ENCODE results near the gene KLRC1.
"Not testable (repeated sequence)": the region's sequence is repeated elsewhere in the genome, so short reads cannot be mapped to it uniquely, and the experiment has no call there.

KLRC1 gene

DNA sequence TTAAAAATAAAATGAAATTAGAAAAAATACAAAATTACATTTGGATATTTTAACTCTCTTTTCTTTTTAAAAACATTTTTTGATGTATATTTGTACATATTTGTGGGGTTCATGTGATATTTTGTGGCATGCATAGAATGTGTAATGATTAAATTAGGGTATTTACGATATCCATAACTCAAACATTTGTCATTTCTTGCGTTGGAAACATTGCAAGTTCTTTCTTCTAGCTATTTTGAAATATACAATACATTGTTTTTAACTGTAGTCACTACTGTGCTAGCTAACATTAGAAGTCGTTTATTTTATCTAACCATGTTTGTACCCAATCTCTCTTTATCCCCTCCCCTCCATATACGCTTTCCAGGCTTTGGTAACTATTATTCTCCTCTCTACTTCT lies 38.6 kb upstream of the KLRC1 start:
- WGBS (ENCODE audit: extremely low coverage, insufficient coverage, insufficient read length): no CpG with 5 or more reads among the region's 4 CpGs
- Histone ChIP-seq H3K79me2 (ENCODE audit: control insufficient read depth, insufficient read depth, low read length, poor library complexity) (no peaks in the 10 kb centered on the region), H4K91ac (ENCODE audit: low read depth, low read length) (no peak overlapping the region), H3K36me3 (ENCODE audit: control insufficient read depth in 1 of 2, insufficient read depth in 2 of 2, low read length in 2 of 2) (no peaks in the 10 kb centered on the region), H3K23ac (ENCODE audit: low read length) (no peak overlapping the region), H3K14ac (ENCODE audit: low read length) (no peak overlapping the region), H3K4me1 (ENCODE audit: control insufficient read depth in 1 of 2, insufficient read depth in 2 of 2, low read length in 2 of 2) (peaks cover 0 to 2% of the 10 kb centered on the region in 2 experiments), H2AK5ac (ENCODE audit: low read length) (no peak overlapping the region), H3K27ac (ENCODE audit: low read depth, low read length) (no peak overlapping the region), H3K4me2 (ENCODE audit: low read length) (no peak overlapping the region), H2BK120ac (ENCODE audit: insufficient read depth, low read length, poor library complexity) (no peak overlapping the region), H3K79me1 (ENCODE audit: low read length) (no peaks in the 10 kb centered on the region), H2BK12ac (ENCODE audit: low read length) (no peak overlapping the region), H4K8ac (ENCODE audit: low read depth, low read length) (no peak overlapping the region), H3K27me3 (ENCODE audit: insufficient read depth, low read length) (no peaks in the 10 kb centered on the region), H4K12ac (ENCODE audit: low read depth, low read length) (no peak overlapping the region), H3K9ac (ENCODE audit: low read length) (no peak overlapping the region), H3K4me3 (ENCODE audit: low read depth, low read length) (no peak overlapping the region), H3K9me3 (ENCODE audit: insufficient read depth, low read depth, low read length) (no peaks in the 10 kb centered on the region), H3K18ac (ENCODE audit: low read length) (no peak overlapping the region), H3K4ac (ENCODE audit: low read depth, low read length) (no peak overlapping the region), H2BK5ac (ENCODE audit: low read depth, low read length, poor library complexity) (no peak overlapping the region), H2AFZ (ENCODE audit: insufficient read depth, low read length, poor library complexity) (no peak overlapping the region)
- no peak for DNase-seq

DNA sequence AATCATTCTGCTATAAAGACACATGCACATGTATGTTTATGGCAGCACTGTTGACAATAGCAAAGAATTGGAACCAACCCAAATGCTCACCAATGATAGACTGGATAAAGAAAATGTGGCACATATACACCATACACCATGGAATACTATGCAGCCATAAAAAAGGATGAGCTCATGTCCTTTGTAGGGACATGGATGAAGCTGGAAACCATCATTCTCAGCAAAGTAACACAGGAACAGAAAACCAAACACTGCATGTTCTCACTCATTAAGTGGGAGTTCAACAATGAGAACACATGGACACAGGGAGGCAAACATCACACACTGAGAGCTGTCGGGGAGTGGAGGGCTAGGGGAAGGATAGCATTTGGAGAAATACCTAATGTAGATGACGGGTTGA lies 34.2 kb upstream of the KLRC1 start:
- H4K8ac ChIP-seq (ENCODE audit: low read depth, low read length); H3K4me1 ChIP-seq (ENCODE audit: control insufficient read depth in 1 of 2, insufficient read depth in 2 of 2, low read length in 2 of 2); H3K27me3 ChIP-seq (ENCODE audit: insufficient read depth, low read length); H2AK5ac ChIP-seq (ENCODE audit: low read length); H3K79me1 ChIP-seq (ENCODE audit: low read length); H3K18ac ChIP-seq (ENCODE audit: low read length); H2AFZ ChIP-seq (ENCODE audit: insufficient read depth, low read length, poor library complexity); H3K79me2 ChIP-seq (ENCODE audit: control insufficient read depth, insufficient read depth, low read length, poor library complexity); H3K23ac ChIP-seq (ENCODE audit: low read length); H2BK12ac ChIP-seq (ENCODE audit: low read length); H4K91ac ChIP-seq (ENCODE audit: low read depth, low read length); H3K36me3 ChIP-seq (ENCODE audit: control insufficient read depth in 1 of 2, insufficient read depth in 2 of 2, low read length in 2 of 2); H3K4me3 ChIP-seq (ENCODE audit: low read depth, low read length); H3K14ac ChIP-seq (ENCODE audit: low read length); H4K12ac ChIP-seq (ENCODE audit: low read depth, low read length); H3K9me3 ChIP-seq (ENCODE audit: insufficient read depth, low read depth, low read length); H2BK120ac ChIP-seq (ENCODE audit: insufficient read depth, low read length, poor library complexity); H3K9ac ChIP-seq (ENCODE audit: low read length); DNase-seq; H3K4ac ChIP-seq (ENCODE audit: low read depth, low read length); H3K27ac ChIP-seq (ENCODE audit: low read depth, low read length); H3K4me2 ChIP-seq (ENCODE audit: low read length); H2BK5ac ChIP-seq (ENCODE audit: low read depth, low read length, poor library complexity): not testable (repeated sequence)
- WGBS (ENCODE audit: extremely low coverage, insufficient coverage, insufficient read length): no CpG with 5 or more reads among the region's 2 CpGs

DNA sequence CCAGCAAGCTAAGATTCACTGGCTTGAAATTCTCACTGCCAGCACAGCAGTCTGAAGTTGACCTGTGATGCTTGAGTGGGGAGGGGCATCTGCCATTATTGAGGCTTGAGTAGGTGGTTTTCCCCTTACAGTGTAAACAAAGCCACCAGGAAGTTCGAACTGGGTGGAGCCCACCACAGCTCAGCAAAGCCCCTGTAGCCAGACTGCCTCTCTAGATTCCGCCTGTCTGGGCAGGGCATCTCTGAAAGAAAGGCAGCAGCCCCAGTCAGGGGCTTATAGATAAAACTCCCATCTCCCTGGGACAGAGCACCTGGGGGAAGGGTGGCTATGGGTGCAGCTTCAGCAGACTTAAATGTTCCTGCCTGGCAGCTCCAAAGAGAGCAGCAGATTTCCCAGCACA lies 28.7 kb upstream of the KLRC1 start:
- not testable (repeated sequence) for H3K27me3 ChIP-seq (ENCODE audit: insufficient read depth, low read length); H3K4ac ChIP-seq (ENCODE audit: low read depth, low read length); H4K91ac ChIP-seq (ENCODE audit: low read depth, low read length); H3K9me3 ChIP-seq (ENCODE audit: insufficient read depth, low read depth, low read length); H3K9ac ChIP-seq (ENCODE audit: low read length); H2AFZ ChIP-seq (ENCODE audit: insufficient read depth, low read length, poor library complexity); H3K23ac ChIP-seq (ENCODE audit: low read length); H4K12ac ChIP-seq (ENCODE audit: low read depth, low read length); H3K18ac ChIP-seq (ENCODE audit: low read length); H3K36me3 ChIP-seq (ENCODE audit: control insufficient read depth in 1 of 2, insufficient read depth in 2 of 2, low read length in 2 of 2); H3K4me1 ChIP-seq (ENCODE audit: control insufficient read depth in 1 of 2, insufficient read depth in 2 of 2, low read length in 2 of 2); H3K4me3 ChIP-seq (ENCODE audit: low read depth, low read length); H2AK5ac ChIP-seq (ENCODE audit: low read length); H2BK12ac ChIP-seq (ENCODE audit: low read length); H3K79me2 ChIP-seq (ENCODE audit: control insufficient read depth, insufficient read depth, low read length, poor library complexity); H3K4me2 ChIP-seq (ENCODE audit: low read length); H2BK120ac ChIP-seq (ENCODE audit: insufficient read depth, low read length, poor library complexity); H3K14ac ChIP-seq (ENCODE audit: low read length); H3K79me1 ChIP-seq (ENCODE audit: low read length); H4K8ac ChIP-seq (ENCODE audit: low read depth, low read length); H2BK5ac ChIP-seq (ENCODE audit: low read depth, low read length, poor library complexity); DNase-seq; H3K27ac ChIP-seq (ENCODE audit: low read depth, low read length)
- WGBS (ENCODE audit: extremely low coverage, insufficient coverage, insufficient read length): no CpG with 5 or more reads among the region's 2 CpGs

DNA sequence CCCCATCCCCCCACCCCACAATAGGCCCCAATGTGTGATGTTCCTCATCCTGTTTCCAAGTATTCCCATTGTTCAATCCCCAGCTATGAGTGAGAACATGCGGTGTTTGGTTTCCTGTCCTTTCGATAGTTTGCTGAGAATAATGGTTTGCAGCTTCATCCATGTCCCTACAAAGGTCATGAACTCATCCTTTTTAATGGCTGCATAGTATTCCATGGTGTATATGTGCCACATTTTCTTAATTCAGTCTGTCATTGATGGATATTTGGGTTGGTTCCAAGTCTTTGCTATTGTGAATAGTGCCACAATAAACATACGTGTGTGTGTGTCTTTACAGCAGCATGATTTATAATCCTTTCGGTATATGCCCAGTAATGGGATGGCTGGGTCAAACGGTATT lies 19.6 kb upstream of the KLRC1 start:
- not testable (repeated sequence) for H3K9ac ChIP-seq (ENCODE audit: low read length); H2AFZ ChIP-seq (ENCODE audit: insufficient read depth, low read length, poor library complexity); H3K27me3 ChIP-seq (ENCODE audit: insufficient read depth, low read length); H2BK5ac ChIP-seq (ENCODE audit: low read depth, low read length, poor library complexity); H3K79me2 ChIP-seq (ENCODE audit: control insufficient read depth, insufficient read depth, low read length, poor library complexity); H2AK5ac ChIP-seq (ENCODE audit: low read length); H3K4me2 ChIP-seq (ENCODE audit: low read length); H3K79me1 ChIP-seq (ENCODE audit: low read length); H3K4ac ChIP-seq (ENCODE audit: low read depth, low read length); H4K8ac ChIP-seq (ENCODE audit: low read depth, low read length); H4K12ac ChIP-seq (ENCODE audit: low read depth, low read length); H3K9me3 ChIP-seq (ENCODE audit: insufficient read depth, low read depth, low read length); H3K23ac ChIP-seq (ENCODE audit: low read length); H2BK12ac ChIP-seq (ENCODE audit: low read length); H4K91ac ChIP-seq (ENCODE audit: low read depth, low read length); H3K36me3 ChIP-seq (ENCODE audit: control insufficient read depth in 1 of 2, insufficient read depth in 2 of 2, low read length in 2 of 2); H3K4me3 ChIP-seq (ENCODE audit: low read depth, low read length); H2BK120ac ChIP-seq (ENCODE audit: insufficient read depth, low read length, poor library complexity); H3K14ac ChIP-seq (ENCODE audit: low read length); H3K18ac ChIP-seq (ENCODE audit: low read length); H3K27ac ChIP-seq (ENCODE audit: low read depth, low read length); H3K4me1 ChIP-seq (ENCODE audit: control insufficient read depth in 1 of 2, insufficient read depth in 2 of 2, low read length in 2 of 2); DNase-seq
- WGBS (ENCODE audit: extremely low coverage, insufficient coverage, insufficient read length): no CpG with 5 or more reads among the region's 5 CpGs

All from trophoblast cell (in vitro differentiated cells and primary cell).